Endothelial cell of umbilical vein (primary cell): Measurements from ENCODE around the gene HEATR5A. TPM values are rescaled to one million over a fixed set of nuclear protein-coding genes. Genes with fewer than 3 reads are reported as not detected.

ENCODE experiments used
- BruUV-seq: library from RNA; stranded (reverse); fragments of 400-500 nt; replicated peaks from 2 replicates; lab custom pipeline; 2021; lab: Mats Ljungman, UMichigan
- CTCF ChIA-PET: fragments of 300-600, 350-600 bp; sonication (Branson Sonifier 250); formaldehyde crosslinking; loops from one replicate; lab custom pipeline; 2021; ENCODE audit warnings: antibody characterized with exemption, inconsistent platforms; lab: Charles Lee
- POLR2A ChIA-PET: fragments of 300-600, 350-600 bp; sonication (Branson Sonifier 250); formaldehyde crosslinking; loops from one replicate; lab custom pipeline; 2021; ENCODE audit warnings: antibody characterized with exemption, inconsistent platforms; lab: Charles Lee
- DNase-seq: peaks from one replicate; pipeline ENCODE4 v3.0.0-alpha.2; 2011; ENCODE audit warnings: low read depth, low spot score
- FAIRE-seq: peaks from 2 replicates; lab custom pipeline; 2011; peaks lifted over from hg19 to GRCh38; lab: Jason Lieb, UNC
- H2AFZ ChIP-seq: 2 replicates; pipeline ENCODE4 v1.6.0; 2012; ENCODE audit warnings: low read depth, low read length, control low read depth, inconsistent platforms
- H3K27ac ChIP-seq: 2 replicates; pipeline ENCODE4 v1.5.1; 2011; ENCODE audit warnings: low read depth, mild to moderate bottlenecking, control low read depth, low read length, moderate library complexity; ENCODE audit not compliant: insufficient read depth
- H3K27me3 ChIP-seq, 2 experiments: 2 replicates each; pipeline versions ENCODE4 v1.6.0 to v1.6.1; 2011; ENCODE audit warnings: low read length in 2 of 2, mixed read lengths in 1 of 2; ENCODE audit not compliant: control insufficient read depth in 2 of 2, insufficient read depth in 2 of 2
- H3K36me3 ChIP-seq, 2 experiments: 2 replicates in 1 of 2; 3 replicates in 1 of 2; pipeline ENCODE4 v1.5.1; 2011; ENCODE audit warnings: low read length in 2 of 2, mild to moderate bottlenecking in 1 of 2, moderate library complexity in 1 of 2; ENCODE audit not compliant: control insufficient read depth in 2 of 2, insufficient read depth in 2 of 2; ENCODE audit errors: extremely low read depth in 1 of 2
- H3K4me1 ChIP-seq: 3 replicates; pipeline ENCODE4 v1.5.1; 2011; ENCODE audit warnings: mild to moderate bottlenecking, low read length; ENCODE audit not compliant: control insufficient read depth, insufficient read depth; ENCODE audit errors: extremely low read depth
- H3K4me2 ChIP-seq: 2 replicates; pipeline ENCODE4 v1.6.1; 2011; ENCODE audit warnings: low read length, control low read depth, mixed read lengths; ENCODE audit not compliant: insufficient read depth
- H3K4me3 ChIP-seq, 3 experiments: fragments of 200-600 bp in 1 of 3; sonication (generic), shearing (Covaris generic) in 1 of 3; replicated peaks in 1 of 3; 2 replicates each; pipeline ENCODE4 v1.5.1; 2011 to 2016; ENCODE audit warnings: control low read depth in 3 of 3, low read length in 3 of 3, mild to moderate bottlenecking in 2 of 3, inconsistent platforms in 1 of 3, low read depth in 1 of 3, moderate library complexity in 1 of 3; ENCODE audit not compliant: insufficient read depth in 1 of 3
- H3K79me2 ChIP-seq: 2 replicates; pipeline ENCODE4 v1.6.0; 2012; ENCODE audit warnings: low read length, inconsistent platforms; ENCODE audit not compliant: control insufficient read depth, insufficient read depth
- H3K9ac ChIP-seq: replicated peaks from 2 replicates; pipeline ENCODE3; 2011; ENCODE audit warnings: low read length, control low read depth; ENCODE audit not compliant: insufficient read depth; ENCODE audit errors: extremely low read depth
- H3K9me1 ChIP-seq: replicated peaks from 3 replicates; pipeline ENCODE4 v1.6.0; 2011; ENCODE audit warnings: mild to moderate bottlenecking, low read length; ENCODE audit not compliant: control insufficient read depth, insufficient read depth; ENCODE audit errors: extremely low read depth
- H3K9me3 ChIP-seq: replicated peaks from 2 replicates; pipeline ENCODE4 v1.5.1; 2012; ENCODE audit warnings: low read length, inconsistent platforms; ENCODE audit not compliant: control insufficient read depth, insufficient read depth
- H4K20me1 ChIP-seq: replicated peaks from 2 replicates; pipeline ENCODE3; 2011; ENCODE audit warnings: mild to moderate bottlenecking, low read length; ENCODE audit not compliant: control insufficient read depth, insufficient read depth; ENCODE audit errors: extremely low read depth
- EZH2 ChIP-seq: IDR thresholded peaks from 2 replicates; pipeline ENCODE4 v1.6.1; 2012; ENCODE audit warnings: borderline replicate concordance, low read depth, mild to moderate bottlenecking, moderate library complexity, low read length, inconsistent platforms; ENCODE audit not compliant: severe bottlenecking
- FOS ChIP-seq: IDR thresholded peaks from 2 replicates; pipeline ENCODE4 v1.6.1; 2011; ENCODE audit warnings: mild to moderate bottlenecking, low read length, moderate library complexity, borderline replicate concordance; ENCODE audit not compliant: insufficient read depth
- GATA2 ChIP-seq: IDR thresholded peaks from 2 replicates; pipeline ENCODE4 v1.7.0; 2011; ENCODE audit warnings: low read depth, mild to moderate bottlenecking, moderate library complexity, mixed read lengths, low read length; ENCODE audit not compliant: insufficient read length, insufficient read depth
- JUN ChIP-seq: IDR thresholded peaks from 2 replicates; pipeline ENCODE4 v1.6.1; 2011; ENCODE audit warnings: borderline replicate concordance, low read depth; ENCODE audit not compliant: insufficient read length, insufficient read depth
- MYC ChIP-seq: IDR thresholded peaks from one replicate; pipeline ENCODE4 v1.6.1; 2011; ENCODE audit warnings: mild to moderate bottlenecking, low read depth, low read length
- POLR2A ChIP-seq: IDR thresholded peaks from 2 replicates; pipeline ENCODE4 v1.6.1; 2012; ENCODE audit warnings: low read depth, mild to moderate bottlenecking, control low read depth, low read length
- POLR2AphosphoS5 ChIP-seq: IDR thresholded peaks from 2 replicates; pipeline ENCODE4 v1.6.1; 2012; ENCODE audit warnings: low read depth, mild to moderate bottlenecking, control low read depth, low read length, moderate library complexity; ENCODE audit not compliant: insufficient read depth
- dilution Hi-C: fragments of 300-500 bp; cut with MboI; formaldehyde crosslinking; loops from one replicate; pipeline ENCODE4 v1.15.0; 2019; ENCODE audit warnings: low sequenced_read_pairs; ENCODE audit not compliant: extremely low pct_ligation_motif_present
- intact Hi-C: fragments of 100-400 bp; cut with micrococcal nuclease; formaldehyde crosslinking; loops from one replicate; pipeline ENCODE4 v1.10.0; 2022
- polyA plus RNA-seq, 4 experiments: library from polyadenylated mRNA; depleted of rRNA in 3 of 4; stranded (reverse) in 3 of 4; unstranded in 1 of 4; fragments of >200 nt; gene quantifications; 2 replicates each; pipeline versions ENCODE4 v1.2.1 to v1.2.3, GENCODE V29; 2011 to 2012; ENCODE audit warnings: missing spikeins in 1 of 4
- total RNA-seq: library from RNA; stranded (reverse); gene quantifications from 2 replicates; pipeline ENCODE4 v1.2.3, GENCODE V29; 2021
- TF ChIP-seq, protein P1 (sequence below), 2 donors: IDR thresholded peaks; 1 replicate in 1 of 2; 2 replicates in 1 of 2; pipeline ENCODE4 v1.5.1; 2011; ENCODE audit warnings: low read length in 2 of 2, mild to moderate bottlenecking in 2 of 2, moderate library complexity in 2 of 2, control low read depth in 1 of 2, inconsistent platforms in 1 of 2, low read depth in 1 of 2; ENCODE audit not compliant: insufficient read depth in 1 of 2; ENCODE audit errors: extremely low read depth in 1 of 2
- TF ChIP-seq, protein P2 (sequence below): IDR thresholded peaks from 2 replicates; pipeline ENCODE4 v1.6.1; 2011; ENCODE audit not compliant: insufficient read depth, insufficient read length

Gene HEATR5A
- total and polyA plus RNA-seq, 2 donors (not counting 3 experiments of a cell fraction or from before 2014, with no cell fraction given), result 12.6 to 45.3 TPM

DNA sequence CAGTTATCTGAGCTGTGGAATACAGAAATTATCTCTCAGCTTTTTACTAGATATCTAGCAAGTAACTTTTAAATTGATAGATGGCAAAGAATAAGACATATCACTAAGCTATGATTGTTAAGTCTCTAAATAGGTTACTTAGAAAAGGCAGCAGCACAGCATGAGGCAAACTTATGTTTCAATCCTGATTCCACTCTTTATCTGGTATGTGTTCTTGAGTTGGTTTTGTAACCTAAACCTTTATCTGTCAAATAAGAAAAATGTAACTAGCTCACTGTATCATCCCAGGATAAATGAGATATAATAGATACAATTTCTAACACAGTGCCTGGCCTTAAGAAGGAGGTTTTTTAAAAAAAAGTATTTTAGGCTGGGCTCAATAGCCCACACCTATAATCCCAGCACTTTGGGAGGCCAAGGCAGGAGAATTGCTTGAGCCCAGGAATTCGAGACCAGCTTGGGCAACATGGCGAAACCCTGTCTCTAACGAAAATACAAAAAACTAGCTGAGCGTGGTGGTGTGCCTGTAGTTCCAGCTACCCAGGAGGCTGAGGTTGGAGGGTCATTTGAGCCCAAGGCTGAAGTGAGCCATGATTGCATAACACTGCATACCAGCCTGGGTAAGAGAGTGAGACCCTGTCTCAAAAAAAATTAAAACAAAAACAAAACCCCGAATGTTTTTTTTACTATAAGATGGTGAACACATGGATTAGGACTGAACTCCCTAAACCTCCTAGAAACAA, 56.8 kb downstream of the HEATR5A start:
- Histone ChIP-seq H3K9me1 (no peaks in the 10 kb centered on the region), H3K9me3 (no peaks in the 10 kb centered on the region), H3K4me2 (no peak overlapping the region), H3K4me3 (no peak overlapping the region), H3K9ac (no peak overlapping the region), H3K27ac (no peak overlapping the region), H2AFZ (no peak overlapping the region), H3K27me3 (no peaks in the 10 kb centered on the region), H3K79me2 (no peaks in the 10 kb centered on the region), H3K4me1 (peaks cover 10% of the 10 kb centered on the region), H3K36me3 (peaks cover 0 to 3% of the 10 kb centered on the region in 2 experiments), H4K20me1 (no peaks in the 10 kb centered on the region)
- TF ChIP-seq FOS, result no peak
- no peak for TF ChIP-seq POLR2AphosphoS5
- no peak for TF ChIP-seq MYC
- no peak for TF ChIP-seq EZH2
- no peak for TF ChIP-seq GATA2
- no peak for TF ChIP-seq POLR2A
- TF ChIP-seq, protein P1, sequence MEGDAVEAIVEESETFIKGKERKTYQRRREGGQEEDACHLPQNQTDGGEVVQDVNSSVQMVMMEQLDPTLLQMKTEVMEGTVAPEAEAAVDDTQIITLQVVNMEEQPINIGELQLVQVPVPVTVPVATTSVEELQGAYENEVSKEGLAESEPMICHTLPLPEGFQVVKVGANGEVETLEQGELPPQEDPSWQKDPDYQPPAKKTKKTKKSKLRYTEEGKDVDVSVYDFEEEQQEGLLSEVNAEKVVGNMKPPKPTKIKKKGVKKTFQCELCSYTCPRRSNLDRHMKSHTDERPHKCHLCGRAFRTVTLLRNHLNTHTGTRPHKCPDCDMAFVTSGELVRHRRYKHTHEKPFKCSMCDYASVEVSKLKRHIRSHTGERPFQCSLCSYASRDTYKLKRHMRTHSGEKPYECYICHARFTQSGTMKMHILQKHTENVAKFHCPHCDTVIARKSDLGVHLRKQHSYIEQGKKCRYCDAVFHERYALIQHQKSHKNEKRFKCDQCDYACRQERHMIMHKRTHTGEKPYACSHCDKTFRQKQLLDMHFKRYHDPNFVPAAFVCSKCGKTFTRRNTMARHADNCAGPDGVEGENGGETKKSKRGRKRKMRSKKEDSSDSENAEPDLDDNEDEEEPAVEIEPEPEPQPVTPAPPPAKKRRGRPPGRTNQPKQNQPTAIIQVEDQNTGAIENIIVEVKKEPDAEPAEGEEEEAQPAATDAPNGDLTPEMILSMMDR (IDR thresholded peaks at IDR 0.05; ENCODE audit: extremely low read depth in 1 of 2, insufficient read depth in 1 of 2, low read depth in 1 of 2, low read length in 2 of 2), result no peak
- no peak for TF ChIP-seq JUN
- TF ChIP-seq, protein P2, sequence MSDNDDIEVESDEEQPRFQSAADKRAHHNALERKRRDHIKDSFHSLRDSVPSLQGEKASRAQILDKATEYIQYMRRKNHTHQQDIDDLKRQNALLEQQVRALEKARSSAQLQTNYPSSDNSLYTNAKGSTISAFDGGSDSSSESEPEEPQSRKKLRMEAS, result no peak
- DNase-seq (no peak), FAIRE-seq (no peak)
- no TSS peak for BruUV-seq
- dilution Hi-C loops, result no loop called here
- CTCF ChIA-PET, result interaction anchor here (0.9 to 2.6 kb wide), 3 partner anchors 12 to 891 kb away, joined by 3 to 12 read pairs (median 4); no protein-coding TSS in a partner anchor
- POLR2A ChIA-PET, result interaction anchor here (0.7 kb wide), 1 partner anchor 1201 kb away, joined by 4 read pairs; no protein-coding TSS in a partner anchor
- intact Hi-C loops, result loop anchor here (10.0 kb wide), 1 partner anchor 891 kb away; no protein-coding TSS in a partner anchor
